Thyroid gland (tissue), 4 donors: ENCODE results near the gene MAP2K4.

Experiments
- CTCF ChIP-seq, 6 experiments: fragments of 200-600 bp in 3 of 6; fragments of 450-650 bp in 3 of 6; sonication (generic) in 3 of 6; IDR thresholded peaks; one replicate each; pipeline ENCODE4 v1.5.1; 2016 to 2019; ENCODE audit warnings: antibody characterized with exemption in 6 of 6, mild to moderate bottlenecking in 2 of 6, inconsistent platforms in 1 of 6, moderate library complexity in 1 of 6
- POLR2A ChIP-seq, 2 donors: fragments of 450-650 bp; IDR thresholded peaks; one replicate each; pipeline ENCODE4 v1.6.1; 2017; ENCODE audit warnings: antibody characterized with exemption in 2 of 2, mild to moderate bottlenecking in 2 of 2, moderate library complexity in 1 of 2

DNA sequence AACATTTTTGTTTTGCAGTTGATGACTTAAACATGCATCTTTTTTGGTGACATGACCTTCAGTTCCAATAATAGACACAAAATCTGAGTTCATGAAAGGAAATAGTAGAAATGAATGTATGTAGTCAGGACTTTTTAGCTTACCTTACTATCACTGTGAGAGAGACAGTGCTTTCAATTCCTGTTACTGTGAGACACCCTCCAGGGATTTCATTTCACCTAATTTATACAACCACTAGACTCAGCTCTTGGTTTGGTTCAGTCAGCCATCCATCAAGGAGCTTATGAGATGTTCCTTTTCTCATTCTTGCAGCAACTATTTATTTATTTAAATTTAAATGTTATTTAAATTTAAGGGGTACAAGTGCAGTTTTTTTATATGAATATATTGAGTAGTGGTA, 77.9 kb downstream of the MAP2K4 start:
- TF ChIP-seq CTCF (IDR thresholded peaks at IDR 0.05) (no peak), POLR2A (IDR thresholded peaks at IDR 0.05) (no peak)
